Sigmoid colon (tissue), 4 donors: ENCODE data around the gene SORCS1.

Source experiments
- CTCF ChIP-seq, 4 experiments: fragments of 450-650 bp in 3 of 4; fragments of 200-600 bp in 1 of 4; IDR thresholded peaks; one replicate each; pipeline ENCODE4 v1.5.1; 2016 to 2019; ENCODE audit warnings: antibody characterized with exemption in 4 of 4, mild to moderate bottlenecking in 3 of 4, moderate library complexity in 2 of 4
- EP300 ChIP-seq, 4 donors: sonication (generic); formaldehyde crosslinking; IDR thresholded peaks; one replicate each; pipeline ENCODE4 v1.6.1; 2017; ENCODE audit warnings: antibody characterized with exemption in 4 of 4
- POLR2A ChIP-seq, 2 donors: fragments of 450-650 bp; IDR thresholded peaks; one replicate each; pipeline ENCODE4 v1.6.1; 2016; ENCODE audit warnings: antibody characterized with exemption in 2 of 2, mild to moderate bottlenecking in 2 of 2, moderate library complexity in 2 of 2

- TF ChIP-seq CTCF (IDR thresholded peaks at IDR 0.05) (no peak), POLR2A (IDR thresholded peaks at IDR 0.05) (no peak), EP300 (IDR thresholded peaks at IDR 0.05) (no peak)
Measured at GRCh38 chr10:106741006-106741530, 423.4 kb downstream of the SORCS1 start.
